Measurements from ENCODE around the gene ATXN7L1. TPM values are rescaled to one million over a fixed set of nuclear protein-coding genes. Genes with fewer than 3 reads are reported as not detected.
"Not testable (repeated sequence)": the region's sequence is repeated elsewhere in the genome, so short reads cannot be mapped to it uniquely, and the experiment has no call there.

Gene ATXN7L1
- total RNA-seq, 1 donor from 2014 or later: 7.6 TPM

DNA sequence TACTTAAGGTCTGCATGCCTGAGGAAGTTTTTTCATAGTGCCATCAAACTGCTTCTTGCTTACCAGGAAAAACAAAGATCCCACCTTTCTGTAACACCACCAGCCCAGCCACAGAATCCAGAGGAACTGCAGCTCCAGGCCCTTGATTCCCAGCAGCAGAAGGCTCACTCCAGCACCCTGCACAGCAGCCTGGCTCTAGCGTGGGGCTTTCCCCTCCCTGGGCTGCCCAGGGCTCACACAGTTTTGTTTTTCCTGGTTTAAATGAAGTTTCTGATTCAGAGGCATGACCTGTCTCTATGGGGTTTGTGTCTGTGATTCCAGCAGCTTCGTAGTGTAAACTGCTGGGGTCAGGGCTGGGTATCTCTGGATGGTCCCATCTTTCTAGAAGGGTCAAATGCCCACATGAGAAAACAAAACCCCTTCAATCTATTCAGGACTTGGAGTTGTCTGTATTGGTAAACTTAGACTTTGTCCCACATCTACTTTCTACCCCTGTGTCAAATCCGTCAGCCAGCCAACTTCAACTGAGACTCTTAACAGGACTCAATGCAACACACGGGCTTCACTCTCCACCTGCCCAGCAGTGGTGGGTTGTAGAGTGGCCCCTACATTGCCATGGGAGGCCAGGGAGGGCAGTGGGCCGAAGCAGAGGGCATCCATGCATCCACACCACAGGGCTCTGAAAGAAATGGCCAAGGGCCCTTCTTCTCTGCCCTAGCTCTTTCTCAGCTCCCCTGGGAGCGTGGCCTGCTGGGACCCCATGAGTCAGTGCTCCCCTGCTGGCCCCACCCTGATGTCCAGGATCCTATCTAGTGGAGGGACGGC lies 73.6 kb downstream of the ATXN7L1 start:
- peak; percentile 16 for DNase-seq (ENCODE audit: low read depth)

DNA sequence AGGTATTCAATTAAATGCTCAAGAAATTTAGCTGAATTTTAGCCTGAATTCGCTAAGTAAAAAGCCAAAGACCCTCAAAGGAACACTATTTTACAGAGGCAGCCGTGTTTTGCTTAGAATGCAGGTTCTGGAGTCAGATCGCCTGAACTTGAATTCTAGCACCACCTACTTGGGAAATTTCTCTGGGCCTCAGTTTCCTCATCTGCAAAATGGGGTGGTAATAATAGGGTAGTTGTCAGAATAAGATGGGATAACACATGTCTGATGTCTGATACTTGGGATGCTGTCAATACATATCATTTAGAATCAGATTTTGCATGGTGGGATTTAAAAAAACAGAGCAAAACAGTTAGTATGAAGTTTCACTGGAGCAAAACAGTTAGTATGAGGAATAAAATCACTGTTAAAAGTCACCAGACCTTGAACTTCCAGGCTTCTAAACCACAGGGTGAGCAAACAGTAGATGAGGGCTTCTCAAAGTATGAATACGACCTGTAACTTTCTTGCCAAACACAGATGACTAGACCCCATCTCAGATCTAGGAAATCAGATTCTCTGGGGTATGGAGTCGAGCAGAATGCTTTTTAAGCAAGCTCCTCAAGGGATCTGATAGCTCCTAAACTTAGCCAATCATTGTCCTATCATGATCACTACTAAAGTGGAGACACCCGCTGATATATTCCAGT lies 75.4 kb downstream of the ATXN7L1 start:
- peak; percentile 35 for DNase-seq (ENCODE audit: low read depth)

DNA sequence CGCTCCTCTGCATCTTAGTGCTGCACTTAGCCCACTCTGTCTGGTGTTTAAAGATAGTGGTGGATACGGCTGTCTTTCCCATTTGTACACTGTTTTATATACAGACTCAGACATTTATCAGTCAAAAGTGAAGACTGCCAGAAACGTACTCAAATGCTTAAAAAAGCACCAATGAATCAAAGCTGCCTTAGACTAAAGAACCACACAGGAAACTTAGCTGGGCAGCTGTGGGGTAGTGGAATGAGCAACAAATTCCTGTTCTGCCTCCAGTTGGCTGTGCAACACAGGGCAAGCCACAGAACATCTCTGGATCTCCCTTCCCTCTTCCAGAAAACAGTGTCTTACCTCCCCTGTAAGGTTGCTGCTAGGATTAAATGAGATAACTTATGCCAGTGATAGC lies 76.0 kb downstream of the ATXN7L1 start:
- DNase-seq (ENCODE audit: low read depth): no peak

DNA sequence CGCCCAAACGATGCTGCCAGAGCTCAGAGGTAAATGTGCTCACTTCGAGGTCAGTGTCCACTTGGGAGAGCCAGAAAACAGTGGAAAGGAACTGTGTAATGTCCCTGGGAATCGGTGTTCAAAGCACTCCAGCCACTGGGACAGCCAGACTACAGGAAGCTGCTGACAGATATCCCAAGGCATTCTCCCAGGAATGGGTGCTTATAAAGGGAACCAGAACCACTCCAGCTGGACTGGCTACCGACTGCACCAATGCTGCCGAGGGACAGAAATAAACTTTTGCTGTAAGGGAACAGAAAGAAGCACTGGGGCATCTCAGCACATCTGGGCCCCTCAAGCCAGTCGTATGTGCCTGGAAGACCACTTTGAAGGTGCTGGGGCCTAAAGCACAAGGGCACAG lies 76.7 kb downstream of the ATXN7L1 start:
- no peak for DNase-seq (ENCODE audit: low read depth)

DNA sequence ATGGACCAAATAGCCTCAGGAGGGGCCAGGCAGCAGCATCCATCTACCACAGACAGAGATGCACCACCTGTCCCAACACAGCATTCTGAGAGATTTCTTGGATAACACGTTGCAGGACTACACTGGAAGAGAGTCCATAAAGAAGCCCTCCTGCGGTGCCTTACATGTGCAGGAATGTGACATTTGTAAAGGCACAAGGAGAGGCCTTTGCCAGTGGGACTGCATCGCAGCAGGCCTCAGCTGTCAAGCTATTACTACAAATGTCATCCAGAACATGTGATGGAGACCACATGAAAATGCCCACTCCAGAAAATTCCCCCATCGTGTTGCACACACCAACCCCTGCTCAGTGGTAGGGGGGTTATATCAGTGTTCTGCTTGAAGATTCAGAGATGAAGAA lies 77.4 kb downstream of the ATXN7L1 start:
- no peak for DNase-seq (ENCODE audit: low read depth)

DNA sequence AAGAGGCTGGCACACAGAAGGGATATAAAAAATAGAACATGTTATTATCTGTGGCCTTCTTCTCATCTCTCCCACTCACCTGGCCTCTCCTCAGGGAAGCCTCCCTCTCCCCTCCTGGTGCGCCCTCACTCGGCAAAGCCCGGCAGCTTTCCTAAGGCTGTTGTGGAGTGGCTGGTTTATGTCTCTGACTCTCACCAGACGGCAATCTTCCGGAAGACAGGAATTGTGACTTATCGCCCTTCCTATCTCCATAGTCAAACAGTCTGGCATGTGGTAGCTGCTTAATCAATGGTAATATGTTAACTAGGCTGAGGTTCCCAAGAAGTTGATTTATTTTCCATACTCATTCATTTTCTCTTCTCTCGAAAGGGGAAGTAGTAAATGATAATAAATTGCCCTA lies 78.7 kb downstream of the ATXN7L1 start:
- DNase-seq (ENCODE audit: low read depth): no peak

DNA sequence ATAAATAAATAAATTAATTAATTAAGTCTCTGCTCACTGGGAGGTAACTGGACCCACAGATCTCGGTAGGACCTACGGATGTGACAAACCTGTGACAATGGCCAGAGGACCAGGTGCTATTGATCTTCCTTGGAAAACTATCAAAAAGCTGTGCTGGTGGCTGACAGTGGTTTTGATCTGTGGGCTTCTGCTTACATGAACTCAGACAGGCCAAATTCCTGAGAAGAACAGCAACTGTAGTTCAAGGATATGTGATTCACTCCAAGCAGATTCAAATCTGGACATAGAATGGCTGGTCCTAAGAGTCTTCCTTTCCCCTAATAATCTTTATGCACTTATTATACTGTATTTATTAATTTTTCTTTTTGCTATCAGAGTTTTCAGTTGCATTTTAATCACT lies 80.0 kb downstream of the ATXN7L1 start:
- no peak for DNase-seq (ENCODE audit: low read depth)

DNA sequence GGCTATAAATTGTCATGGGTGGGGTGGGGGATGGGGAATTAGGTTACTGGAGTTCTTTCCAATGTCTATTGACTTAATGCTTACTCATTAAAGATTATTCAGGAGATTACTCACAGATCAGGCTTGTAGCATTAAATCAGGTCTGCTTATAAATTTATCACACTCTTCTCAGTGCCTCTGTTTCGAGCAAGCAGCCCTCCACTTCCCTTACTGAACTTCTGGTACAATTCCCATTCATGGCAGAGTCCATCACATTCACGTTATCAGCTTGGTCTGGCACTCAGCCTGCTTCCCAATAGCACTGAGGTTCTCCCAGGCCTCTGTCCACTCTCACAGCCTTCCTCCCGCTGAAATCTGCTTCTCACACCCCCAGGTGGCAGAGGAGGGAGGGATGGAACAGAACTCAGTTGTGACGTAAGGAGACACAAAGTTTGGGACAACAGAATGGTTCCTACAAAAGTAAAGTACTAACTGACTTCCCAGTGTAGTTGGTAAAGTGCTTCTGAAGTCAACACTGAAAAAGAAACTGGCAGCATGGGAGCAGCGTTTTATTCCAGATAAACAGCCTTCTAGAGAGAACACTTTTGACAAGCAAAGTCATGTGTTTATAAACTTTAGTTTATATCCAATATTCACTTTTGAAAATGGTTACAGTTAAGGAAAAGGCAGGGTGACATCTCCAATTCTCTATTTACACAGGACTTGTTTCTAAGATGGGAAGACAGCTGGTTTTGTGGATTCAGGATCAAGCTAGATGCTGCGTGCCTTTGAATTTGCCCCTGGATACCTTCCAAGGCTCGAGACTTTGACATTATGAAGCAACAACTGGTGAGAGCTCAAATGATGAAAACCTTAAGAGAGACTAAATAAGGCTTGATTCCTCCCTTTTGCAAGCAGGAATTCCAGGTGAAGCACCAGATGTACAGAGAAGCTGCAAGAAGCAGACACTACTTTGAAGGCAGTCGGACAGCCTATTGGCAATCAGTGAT lies 81.4 kb downstream of the ATXN7L1 start:
- peak; percentile 76 for DNase-seq (ENCODE audit: low read depth)

DNA sequence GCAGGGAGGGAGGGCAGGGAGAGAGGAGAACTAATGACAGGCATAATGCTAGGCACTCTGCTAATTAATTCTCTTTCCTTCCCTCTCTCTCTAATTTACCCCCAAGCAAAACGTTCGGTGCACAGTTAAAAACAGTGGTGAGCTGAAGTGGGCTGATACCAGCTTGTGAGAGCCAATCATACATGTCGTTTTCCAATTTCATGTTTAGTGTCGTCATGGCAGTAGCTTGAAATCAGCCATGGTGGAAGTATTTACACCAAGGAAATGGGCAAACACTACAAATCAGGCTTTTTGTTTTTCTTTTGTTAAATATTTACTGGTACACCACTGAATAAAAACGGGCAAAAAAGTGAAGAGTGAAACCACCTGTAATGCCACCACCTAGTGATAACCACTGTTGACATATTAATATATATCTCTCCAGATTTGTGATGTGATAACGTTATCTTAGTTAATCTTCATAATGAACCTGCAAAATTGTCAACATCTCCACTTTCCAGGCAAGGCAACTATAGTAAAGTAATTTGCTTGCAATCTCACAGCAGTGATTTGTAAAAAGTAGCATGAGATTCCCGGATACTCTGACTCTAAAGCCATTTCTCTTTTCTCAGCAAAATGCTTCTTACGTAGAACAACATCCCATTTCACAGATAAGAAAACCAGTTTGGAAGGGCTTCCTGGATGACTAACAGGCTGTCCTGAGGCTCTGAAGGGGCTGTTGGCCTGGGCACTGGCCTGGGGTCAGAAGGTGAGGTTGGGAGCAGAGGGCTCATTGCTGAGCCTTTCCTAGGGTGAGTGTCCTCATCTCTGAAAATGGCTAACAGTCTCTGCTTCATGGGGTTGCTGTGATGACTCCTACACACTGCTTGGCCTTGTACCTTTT lies 83.7 kb downstream of the ATXN7L1 start:
- no peak for DNase-seq (ENCODE audit: low read depth)

DNA sequence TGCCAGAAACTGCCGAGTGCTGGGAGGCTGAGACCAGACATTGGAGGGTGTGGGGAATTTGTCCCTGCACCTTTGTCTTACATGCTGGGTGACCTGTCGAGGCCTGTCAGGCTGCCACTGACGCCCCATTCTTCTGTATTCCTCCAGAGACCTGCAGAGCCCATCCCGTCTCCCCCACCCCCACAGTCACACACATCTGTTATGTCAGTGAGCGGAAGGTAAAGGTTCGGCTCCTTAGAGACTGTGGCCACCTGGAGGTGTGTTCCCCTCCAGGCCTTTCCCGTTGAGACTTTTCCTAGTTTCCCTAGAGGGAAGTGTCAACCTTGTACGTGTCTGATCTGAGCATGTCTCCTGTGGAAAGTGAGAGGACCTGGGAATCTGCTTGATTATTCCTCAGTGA lies 84.5 kb downstream of the ATXN7L1 start:
- DNase-seq (ENCODE audit: low read depth): no peak

DNA sequence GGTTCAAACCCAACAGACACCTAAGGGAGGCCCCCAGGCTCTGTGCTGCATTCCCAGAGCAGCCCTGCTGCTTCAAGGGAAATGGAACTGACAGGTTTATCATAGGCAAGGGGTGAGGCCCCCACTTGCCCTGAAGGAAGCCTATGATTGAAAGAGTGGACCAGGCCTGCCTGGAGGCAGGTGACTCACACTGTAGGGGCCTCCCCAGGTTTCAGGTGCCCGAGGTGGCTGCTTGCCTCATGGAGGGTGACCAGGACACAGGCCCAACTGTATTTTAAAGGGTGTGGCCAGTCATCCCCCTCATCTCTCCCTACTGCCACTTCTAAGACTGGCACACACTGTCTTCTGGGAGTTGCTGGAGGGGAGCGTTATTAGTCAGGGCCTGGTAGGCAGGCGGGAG lies 85.4 kb downstream of the ATXN7L1 start:
- DNase-seq (ENCODE audit: low read depth): peak; percentile 21

DNA sequence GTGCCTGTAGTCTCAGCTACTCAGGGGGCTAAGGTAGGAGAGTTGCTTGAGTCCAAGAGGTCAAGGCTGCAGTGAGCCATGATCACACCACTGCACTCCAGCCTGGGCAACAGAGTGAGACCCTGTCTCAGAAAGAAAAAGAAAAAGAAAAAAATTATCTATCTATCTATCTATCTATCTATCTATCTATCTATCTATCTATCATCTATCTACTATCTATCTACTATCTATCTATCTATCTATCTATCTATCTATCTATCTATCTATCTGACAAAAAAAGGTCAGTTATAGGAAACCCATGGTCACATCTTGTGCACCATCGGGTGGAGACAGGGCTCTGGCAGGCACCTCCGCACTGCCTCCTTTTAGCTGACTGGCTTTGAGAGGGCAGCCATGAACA lies 85.9 kb downstream of the ATXN7L1 start:
- DNase-seq (ENCODE audit: low read depth): not testable (repeated sequence)

DNA sequence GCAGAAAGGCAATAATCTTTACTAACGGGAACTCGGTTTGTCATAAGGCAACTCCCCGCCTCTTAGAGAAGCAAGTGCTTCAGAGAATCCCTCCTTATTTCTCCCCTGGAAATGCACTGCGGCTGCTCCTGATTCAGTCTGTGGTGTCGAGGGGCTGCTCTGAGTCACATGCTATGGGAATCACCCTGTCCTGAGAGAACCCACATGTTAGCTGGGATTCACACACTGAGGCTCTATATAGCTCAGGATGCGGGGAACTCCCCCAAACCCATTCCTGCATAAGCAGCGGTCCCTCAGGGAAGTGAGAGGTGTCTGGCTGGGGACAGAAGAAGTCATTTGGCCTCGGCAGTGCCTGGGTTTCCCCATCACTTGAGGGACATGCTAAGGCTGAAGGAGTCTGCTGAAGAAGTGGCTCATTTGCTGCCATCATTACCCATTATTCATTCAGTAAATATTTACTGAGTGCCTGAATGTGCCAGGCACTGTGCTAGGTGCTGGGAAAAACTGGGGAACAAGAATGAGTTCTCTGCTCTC lies 87.5 kb downstream of the ATXN7L1 start:
- no peak for DNase-seq (ENCODE audit: low read depth)

DNA sequence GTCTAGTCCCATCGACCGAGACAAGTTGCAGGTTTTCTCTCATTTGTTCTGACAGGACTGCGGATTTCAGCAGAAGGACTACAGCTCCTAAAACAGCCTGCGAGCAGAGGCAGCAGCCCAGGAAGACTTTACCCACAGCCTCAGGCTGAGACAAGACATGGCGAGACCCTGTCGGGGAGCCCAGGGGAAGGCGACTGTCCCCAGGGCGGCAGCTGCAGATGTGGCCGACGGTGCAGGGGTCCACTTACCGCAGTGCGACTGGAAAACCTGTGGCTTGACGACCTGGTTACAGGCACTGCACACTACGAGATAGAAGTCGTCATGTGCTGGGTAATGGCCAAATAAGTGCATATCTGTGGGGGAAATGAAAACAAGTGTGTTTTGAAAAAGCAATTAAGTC lies 88.0 kb downstream of the ATXN7L1 start:
- no peak for DNase-seq (ENCODE audit: low read depth)

DNA sequence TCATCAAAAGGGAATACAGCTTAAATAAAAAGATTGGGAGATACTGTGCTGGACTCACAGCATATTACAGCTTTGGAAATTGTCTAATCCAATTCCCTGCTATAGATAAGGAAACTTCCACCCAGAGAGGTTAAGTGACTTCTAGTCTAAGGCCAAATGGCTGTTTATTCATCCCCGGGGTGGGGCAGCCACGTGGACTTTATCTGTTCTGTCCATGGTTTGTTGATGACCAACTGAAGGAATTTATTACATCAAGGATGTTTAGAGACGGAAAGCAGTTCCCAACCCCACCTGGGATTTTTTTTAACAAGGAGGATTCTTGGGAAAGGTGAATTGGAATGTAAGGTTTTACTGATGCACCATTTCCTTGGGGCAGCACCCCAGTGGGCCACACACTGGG lies 88.6 kb downstream of the ATXN7L1 start:
- no peak for DNase-seq (ENCODE audit: low read depth)

DNA sequence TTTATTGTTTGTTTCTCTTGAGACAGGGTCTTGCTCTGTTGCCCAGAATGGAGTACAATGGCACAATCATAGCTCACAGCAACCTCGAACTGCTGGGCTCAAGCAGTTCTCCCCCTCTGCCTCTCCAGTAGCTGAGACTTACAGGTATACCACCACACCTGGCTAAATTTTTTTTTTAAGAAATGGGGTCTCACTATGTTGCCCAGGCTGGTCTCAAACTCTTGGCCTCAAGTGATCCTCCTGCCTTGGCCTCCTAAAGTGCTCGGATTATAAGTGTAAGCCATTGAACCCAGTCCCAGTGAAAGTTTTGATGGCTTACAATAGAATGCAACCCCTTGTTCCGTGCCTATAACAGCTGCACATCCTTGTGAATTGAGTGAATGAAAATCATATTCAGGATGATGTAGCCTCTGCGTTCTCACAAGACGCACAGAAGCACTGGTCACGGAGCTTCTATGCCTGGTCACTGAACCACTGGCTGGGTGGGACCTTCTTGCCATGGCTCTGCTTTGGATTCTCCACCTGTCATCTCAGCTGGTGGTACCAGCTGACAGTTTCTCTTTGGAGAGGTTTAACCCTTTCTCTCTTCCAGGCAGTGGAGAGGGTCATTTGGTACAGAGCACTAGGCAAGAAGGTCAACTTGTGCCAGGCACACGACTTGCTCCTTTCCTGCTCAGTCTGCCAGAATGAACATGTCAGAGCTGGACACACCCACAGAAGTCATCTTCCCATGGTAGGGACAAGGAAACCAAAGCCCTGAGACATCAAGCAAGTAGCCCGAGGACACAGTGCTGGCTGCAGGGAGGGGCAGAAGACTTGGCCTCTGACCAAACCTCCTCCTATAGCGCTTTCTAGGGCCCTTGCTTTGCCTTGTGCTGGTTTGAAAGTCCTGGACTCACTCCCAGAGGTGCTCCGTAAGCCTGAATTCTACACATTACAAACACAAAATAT lies 89.6 kb downstream of the ATXN7L1 start:
- DNase-seq (ENCODE audit: low read depth): no peak

DNA sequence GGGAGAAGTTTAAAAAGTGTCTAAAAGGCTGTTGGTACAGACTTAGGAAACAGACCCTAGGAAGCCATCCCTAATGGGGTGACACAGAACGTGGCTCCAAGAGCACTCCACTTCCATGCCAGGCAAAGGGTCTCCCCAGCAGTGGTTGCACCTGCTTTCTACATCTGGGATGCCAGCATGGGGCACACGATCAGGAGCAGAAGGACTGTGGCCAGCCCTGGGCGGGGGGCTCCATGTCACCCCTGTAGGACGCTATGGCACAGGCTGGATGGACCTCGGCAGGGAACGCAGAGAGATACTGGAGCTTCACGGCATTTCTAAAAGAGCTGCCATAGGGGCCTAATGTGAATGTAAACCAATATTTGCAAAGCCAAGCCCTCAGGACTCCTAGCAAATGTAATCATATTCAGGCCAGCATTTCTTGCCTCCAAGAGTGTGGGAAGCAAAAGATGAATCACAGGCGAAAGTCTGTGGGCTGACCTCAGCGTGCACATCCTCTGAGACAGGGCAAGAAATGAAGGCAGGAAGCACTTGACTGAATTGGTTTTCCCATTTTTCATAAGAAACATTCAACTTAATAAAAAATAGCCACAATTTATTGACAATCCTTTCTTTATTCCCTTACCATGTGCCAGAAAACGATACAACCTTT lies 93.9 kb downstream of the ATXN7L1 start:
- peak; percentile 49 for DNase-seq (ENCODE audit: low read depth)

DNA sequence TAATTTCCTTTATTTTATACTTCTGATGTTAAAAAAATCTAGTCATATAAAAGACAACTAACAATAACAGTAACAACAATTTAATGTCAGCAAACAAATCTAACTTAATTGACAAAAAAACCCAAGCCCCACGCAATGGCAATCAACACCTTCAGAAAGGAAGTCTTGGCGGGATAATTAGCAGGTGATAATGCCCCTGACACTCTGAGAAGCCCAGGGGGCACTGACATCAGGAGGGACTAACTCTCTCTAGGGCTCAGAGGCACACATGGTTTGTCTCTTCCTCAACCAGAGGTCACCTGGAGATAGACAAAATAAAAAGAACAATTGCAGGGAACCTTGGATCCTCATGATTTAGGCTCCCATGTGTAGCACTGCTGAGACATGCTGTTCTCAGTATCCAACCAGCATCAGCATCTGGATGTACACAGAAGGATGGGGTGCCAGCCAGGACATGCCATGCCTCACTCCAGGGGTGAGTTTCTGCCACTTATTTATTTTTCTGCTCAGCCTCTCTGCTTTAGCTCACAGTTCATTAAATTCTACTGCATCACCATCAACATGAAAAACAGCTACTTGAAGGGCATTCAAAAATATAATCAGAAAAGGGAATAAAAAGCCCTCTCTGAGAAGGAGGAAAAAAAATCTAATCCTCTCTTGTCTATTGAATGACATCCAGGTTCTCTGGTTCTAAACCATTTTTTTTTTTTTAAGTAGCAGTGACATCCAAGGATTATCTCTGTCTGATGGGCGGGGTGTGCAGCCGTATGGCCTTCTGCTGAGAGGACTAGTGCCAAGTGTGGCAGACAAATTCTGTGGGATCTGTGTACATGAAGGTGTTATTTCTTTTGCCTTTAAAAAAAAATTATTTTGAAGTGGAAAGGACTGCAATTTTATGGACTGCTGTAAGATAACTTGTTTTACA lies 96.3 kb downstream of the ATXN7L1 start:
- no peak for DNase-seq (ENCODE audit: low read depth)

All from renal cortical epithelial cell (primary cell).